HG03565 (cell line): ENCODE data around the gene ZBTB2.
"Not testable (repeated sequence)": the region's sequence is repeated elsewhere in the genome, so short reads cannot be mapped to it uniquely, and the experiment has no call there.

Experiments used
- ATAC-seq: cut with Tn5 transposase; IDR thresholded peaks from one replicate; pipeline ENCODE4 v1.9.1; 2021; ENCODE audit warnings: mild to moderate bottlenecking, moderate library complexity; ENCODE audit not compliant: unreplicated experiment

Gene ZBTB2

GRCh38 chr6:151338651-151339200, 52.6 kb downstream of the ZBTB2 start:
- ATAC-seq = no peak

- no peak for ATAC-seq
Observed at GRCh38 chr6:151335930-151336329, 55.4 kb downstream of the ZBTB2 start.

GRCh38 chr6:151330130-151330696, 61.1 kb downstream of the ZBTB2 start:
- no peak for ATAC-seq

GRCh38 chr6:151327101-151327500, 64.3 kb downstream of the ZBTB2 start:
- no peak for ATAC-seq

GRCh38 chr6:151326116-151326825, 65.1 kb downstream of the ZBTB2 start:
- ATAC-seq = no peak

GRCh38 chr6:151325075-151326050, 66.0 kb downstream of the ZBTB2 start:
- no peak for ATAC-seq

- ATAC-seq = no peak
Observed at GRCh38 chr6:151324488-151324825, 66.9 kb downstream of the ZBTB2 start.

GRCh38 chr6:151323791-151324487, 67.4 kb downstream of the ZBTB2 start:
- ATAC-seq = no peak

GRCh38 chr6:151322570-151322969, 68.8 kb downstream of the ZBTB2 start:
- no peak for ATAC-seq

GRCh38 chr6:151321438-151321837, 69.9 kb downstream of the ZBTB2 start:
- ATAC-seq = no peak

GRCh38 chr6:151320140-151320539, 71.2 kb downstream of the ZBTB2 start:
- no peak for ATAC-seq

- no peak for ATAC-seq
Observed at GRCh38 chr6:151317995-151318365, 73.4 kb downstream of the ZBTB2 start.

- ATAC-seq = no peak
Observed at GRCh38 chr6:151317103-151317994, 74.0 kb downstream of the ZBTB2 start.

GRCh38 chr6:151315661-151316060, 75.7 kb downstream of the ZBTB2 start:
- not testable (repeated sequence) for ATAC-seq
